Fibroblast of villous mesenchyme (primary cell): ENCODE data around the gene ACCS. TPM values are rescaled to one million over a fixed set of nuclear protein-coding genes. Genes with fewer than 3 reads are reported as not detected.

Experiments used
- DNase-seq: peaks from one replicate; pipeline ENCODE4 v3.0.0-alpha.2; 2010; ENCODE audit warnings: low read depth
- H3K4me3 ChIP-seq: 2 replicates; pipeline ENCODE4 v1.5.1; 2011; ENCODE audit warnings: low read depth, mild to moderate bottlenecking, low read length
- CTCF ChIP-seq: IDR thresholded peaks from 2 replicates; pipeline ENCODE4 v1.5.1; 2012; ENCODE audit warnings: low read depth, mild to moderate bottlenecking, low read length; ENCODE audit not compliant: insufficient read depth
- total RNA-seq: library from RNA; depleted of rRNA; stranded (reverse); fragments of >200 nt; gene quantifications from 2 replicates; pipeline ENCODE4 v1.2.3, GENCODE V29; 2012

ACCS gene
- total RNA-seq, 1 donor = 18.6 TPM

- DNase-seq = no peak
- no peak overlapping the region for H3K4me3 ChIP-seq
- TF ChIP-seq CTCF = no peak
These were observed 28.4 kb upstream of the ACCS start for GRCh38 chr11:44037658-44037998.

- no peak for TF ChIP-seq CTCF
- DNase-seq = no peak
- no peak overlapping the region for H3K4me3 ChIP-seq
These were observed 22.9 kb upstream of the ACCS start for GRCh38 chr11:44043157-44043556.

GRCh38 chr11:44046182-44046581 lies 19.9 kb upstream of the ACCS start:
- no peak for TF ChIP-seq CTCF
- no peak for DNase-seq
- no peak overlapping the region for H3K4me3 ChIP-seq

- no peak for DNase-seq
- TF ChIP-seq CTCF = no peak
- no peak overlapping the region for H3K4me3 ChIP-seq
These were observed 18.8 kb upstream of the ACCS start for GRCh38 chr11:44047298-44047697.

- DNase-seq = no peak
- no peak within 1 kb of the TSS for H3K4me3 ChIP-seq
- no peak for TF ChIP-seq CTCF
These were observed 18.1 kb upstream of the ACCS start, which contains the start of gene ACCSL for GRCh38 chr11:44047931-44048431. TSS of gene ACCSL (plus strand) at chr11:44047981. CDS start at chr11:44048037, 56 bp downstream.

GRCh38 chr11:44049832-44050231 lies 16.2 kb upstream of the ACCS start:
- no peak for TF ChIP-seq CTCF
- no peak overlapping the region for H3K4me3 ChIP-seq
- DNase-seq = no peak

- TF ChIP-seq CTCF = no peak
- H3K4me3 ChIP-seq = no peak overlapping the region
- DNase-seq = no peak
These were observed 14.9 kb upstream of the ACCS start for GRCh38 chr11:44051171-44051570.
